ENCODE data around the gene NRP1.

- TF ChIP-seq EZH2phosphoT487 (IDR thresholded peaks at IDR 0.05; ENCODE audit: borderline replicate concordance, low read length) (no peak), CTCF (IDR thresholded peaks at IDR 0.05; ENCODE audit: low read depth, low read length, poor library complexity, severe bottlenecking) (no peak)
Measured at GRCh38 chr10:33353334-33353733, 18.9 kb upstream of the NRP1 start.
